Measurements from ENCODE around the gene WDR4.
"Not testable (repeated sequence)": the region's sequence is repeated elsewhere in the genome, so short reads cannot be mapped to it uniquely, and the experiment has no call there.

WDR4 gene

GRCh38 chr21:42880352-42880751 is 1.0 kb upstream of the WDR4 start:
- no peak for DNase-seq (ENCODE audit: low read depth in 1 of 2, low spot score in 1 of 2)

DNA sequence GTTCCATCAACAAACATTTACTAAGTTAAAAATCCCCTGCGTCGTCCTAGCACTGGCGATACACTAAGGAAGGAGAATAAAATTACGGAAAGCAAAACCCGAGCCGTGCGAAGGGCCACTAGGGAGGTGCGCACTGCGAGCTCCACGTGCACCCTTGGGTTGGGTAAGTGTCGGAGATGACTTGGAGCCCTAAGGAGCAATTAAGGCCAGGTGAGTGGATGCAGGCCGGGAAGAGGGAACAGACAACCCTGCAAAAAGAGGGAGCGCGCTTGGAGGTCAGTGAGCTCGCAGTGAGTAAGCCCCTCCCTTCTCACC is 704 bp downstream of the WDR4 start:
- no peak for DNase-seq (ENCODE audit: low read depth in 1 of 2, low spot score in 1 of 2)

DNA sequence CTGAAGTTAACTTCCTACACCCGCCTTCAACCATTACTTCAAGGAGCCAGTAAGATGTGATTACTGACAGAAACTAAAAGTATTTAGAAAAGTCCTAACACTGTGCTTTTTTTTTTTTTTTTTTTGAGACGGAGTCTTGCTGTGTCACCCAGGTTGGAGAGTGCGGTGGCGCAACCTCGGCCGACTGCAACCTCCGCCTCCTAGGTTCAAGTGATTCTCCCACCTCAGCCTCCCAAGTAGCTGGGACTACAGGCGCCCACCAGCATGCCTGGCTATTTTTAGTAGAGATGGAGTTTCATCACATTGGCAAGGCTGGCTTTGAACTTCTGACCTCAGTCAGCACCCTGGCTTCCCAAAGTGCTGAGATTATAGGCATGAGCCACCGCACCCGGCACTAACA is 3.5 kb downstream of the WDR4 start:
- not testable (repeated sequence) for DNase-seq (ENCODE audit: low read depth in 1 of 2, low spot score in 1 of 2)

DNA sequence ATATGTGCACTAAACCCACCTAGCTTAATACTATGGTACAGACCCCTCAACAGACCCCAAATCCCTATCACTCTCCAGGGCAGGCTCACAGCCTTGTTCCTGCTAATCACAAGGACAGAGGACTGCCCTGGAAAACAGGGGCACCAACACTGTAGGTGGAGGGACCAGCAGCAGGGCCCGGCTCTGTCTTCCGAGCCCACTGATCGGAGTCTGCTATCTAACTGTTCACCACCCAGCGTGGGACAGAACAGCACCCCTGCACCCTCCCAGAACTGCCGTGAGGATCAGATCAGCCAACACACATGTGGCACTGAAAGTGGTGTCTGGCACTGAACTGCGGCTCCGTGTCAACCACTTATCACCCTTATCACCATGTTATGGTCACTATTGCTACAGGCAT is 6.2 kb downstream of the WDR4 start:
- DNase-seq (ENCODE audit: low read depth in 1 of 2, low spot score in 1 of 2): no peak

- no peak for DNase-seq (ENCODE audit: low read depth in 1 of 2, low spot score in 1 of 2)
Measured at GRCh38 chr21:42868196-42868595, 11.1 kb downstream of the WDR4 start.

DNA sequence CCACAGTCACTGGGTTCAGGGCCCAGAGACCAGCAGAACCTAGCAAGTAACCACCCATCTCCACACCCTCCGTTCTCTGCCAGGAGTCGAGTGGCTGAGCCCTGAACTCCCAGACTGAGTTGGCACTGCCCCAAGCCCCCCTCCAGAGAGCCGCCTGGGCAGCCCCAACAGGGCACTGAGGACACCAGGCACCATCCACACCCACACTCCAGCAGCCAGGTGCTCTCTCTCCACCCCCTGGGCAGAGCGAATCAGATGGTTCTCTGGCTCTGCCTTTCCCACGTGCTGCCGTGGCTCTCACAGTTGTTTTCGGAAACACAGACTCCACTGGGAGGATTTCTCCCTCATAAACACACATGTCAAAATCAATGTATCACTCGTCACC is 13.6 kb downstream of the WDR4 start:
- DNase-seq (ENCODE audit: low read depth in 1 of 2, low spot score in 1 of 2): no peak

GRCh38 chr21:42864815-42865775 is 14.2 kb downstream of the WDR4 start:
- DNase-seq (ENCODE audit: low read depth in 1 of 2, low spot score in 1 of 2): no peak

- no peak for DNase-seq (ENCODE audit: low read depth in 1 of 2, low spot score in 1 of 2)
Measured at GRCh38 chr21:42864286-42864685, 15.1 kb downstream of the WDR4 start.

- DNase-seq (ENCODE audit: low read depth in 1 of 2, low spot score in 1 of 2): no peak
Measured at GRCh38 chr21:42863504-42863870, 15.9 kb downstream of the WDR4 start.

DNA sequence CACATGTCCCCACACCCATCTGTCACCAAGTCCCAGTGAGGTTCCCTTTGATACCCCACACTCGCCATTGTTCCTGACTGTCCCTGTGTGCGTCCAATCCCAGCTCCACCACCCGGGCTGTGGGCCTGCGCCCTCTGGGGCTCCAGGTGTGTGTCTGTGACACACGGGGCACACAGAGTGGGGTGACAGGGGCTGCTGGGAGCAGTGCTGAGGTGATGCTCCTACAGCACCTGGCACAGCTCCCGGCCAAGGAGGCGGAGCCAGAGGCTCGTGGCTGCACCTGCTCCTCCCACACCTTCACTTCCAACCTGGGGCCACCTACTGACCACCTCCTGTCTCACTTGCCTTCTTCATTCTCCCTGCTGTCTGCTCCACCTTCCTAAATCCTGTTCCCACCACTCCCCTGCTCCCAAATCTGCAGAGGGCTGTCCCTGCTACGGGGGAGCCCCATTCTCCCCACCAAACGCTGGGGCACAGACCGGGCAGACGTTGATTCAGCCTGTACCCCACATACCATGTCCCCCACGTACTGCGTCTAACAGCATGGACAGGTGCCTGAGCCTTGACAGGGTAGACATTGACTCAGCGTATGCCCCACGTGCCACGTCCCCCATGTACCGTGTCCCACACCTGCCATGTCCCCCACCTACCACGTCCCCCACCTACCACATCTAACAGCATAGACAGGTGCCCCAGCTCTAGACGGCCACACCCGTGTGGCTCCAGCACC is 16.4 kb downstream of the WDR4 start:
- DNase-seq (ENCODE audit: low read depth in 1 of 2, low spot score in 1 of 2): no peak

DNA sequence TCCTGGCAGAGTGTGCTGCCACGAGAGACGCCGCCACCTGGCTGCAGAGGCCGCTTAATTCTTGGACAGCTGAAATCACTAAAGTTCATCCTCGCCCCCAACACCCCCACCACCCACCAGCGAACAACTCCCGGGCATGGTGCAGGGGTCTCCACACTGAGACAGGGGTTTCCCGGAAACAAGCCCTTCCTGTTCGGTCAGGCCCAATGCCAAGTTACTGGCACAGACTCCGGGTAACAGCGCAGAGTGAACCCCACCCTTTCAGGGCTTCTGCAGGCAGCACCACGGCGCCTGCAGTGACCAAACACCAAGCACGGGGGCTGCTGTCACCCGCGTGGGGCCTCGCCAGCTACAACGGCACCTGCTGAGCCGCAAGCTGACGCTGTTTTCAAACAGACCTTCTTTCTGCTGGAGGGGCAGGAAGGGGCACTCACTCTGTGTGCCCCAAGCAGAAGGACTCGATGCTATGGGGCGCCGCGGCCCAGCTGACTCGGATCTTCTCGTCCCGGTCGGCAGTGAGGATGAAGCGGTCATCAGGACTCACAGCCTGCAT is 17.4 kb downstream of the WDR4 start:
- DNase-seq (ENCODE audit: low read depth in 1 of 2, low spot score in 1 of 2): no peak

DNA sequence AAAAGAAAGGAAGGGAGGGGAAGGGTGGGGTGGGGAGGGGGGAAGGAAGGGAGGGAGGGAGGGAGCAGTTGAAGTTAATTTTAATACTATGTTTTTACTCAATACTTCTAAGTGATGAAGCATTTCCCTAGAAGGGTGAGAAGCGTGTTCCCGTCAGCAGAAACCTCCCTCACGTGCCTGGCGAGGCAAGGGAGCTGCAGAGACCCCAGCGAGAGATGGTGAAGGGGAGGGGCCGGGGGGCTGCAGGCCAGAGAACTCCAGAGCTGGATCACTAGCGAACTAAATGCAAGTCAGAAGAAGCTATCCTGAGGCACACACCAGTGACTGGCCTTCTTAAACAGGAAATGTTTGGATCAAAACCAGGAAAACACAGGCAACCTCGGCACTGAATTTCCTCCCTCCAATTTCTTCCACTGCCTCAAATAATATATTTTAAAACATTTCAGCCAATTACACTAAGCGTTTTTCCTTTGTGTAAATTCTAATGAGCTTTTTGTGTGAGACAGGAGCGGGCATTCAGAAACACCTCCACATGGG is 18.0 kb downstream of the WDR4 start:
- DNase-seq (ENCODE audit: low read depth in 1 of 2, low spot score in 1 of 2): no peak

- DNase-seq (ENCODE audit: low read depth in 1 of 2, low spot score in 1 of 2): no peak
Measured at GRCh38 chr21:42860345-42860744, 19.0 kb downstream of the WDR4 start.

DNA sequence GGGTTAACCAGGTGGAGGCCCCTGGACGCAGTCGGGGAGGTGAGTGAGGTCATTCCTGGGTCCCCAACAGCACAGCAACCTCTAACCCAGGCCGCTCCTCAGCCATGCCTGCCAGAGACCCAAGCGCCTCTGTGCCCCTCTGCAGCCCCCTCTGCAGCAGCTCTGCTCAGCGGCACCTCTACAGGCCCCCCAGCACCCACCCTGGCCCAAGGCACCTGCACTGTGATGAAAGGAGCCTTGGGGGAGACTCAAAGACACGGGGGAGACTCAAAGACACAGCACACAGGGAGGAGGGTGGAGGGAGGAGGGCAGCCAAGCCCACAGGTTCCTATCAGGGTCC is 19.5 kb downstream of the WDR4 start:
- DNase-seq (ENCODE audit: low read depth in 1 of 2, low spot score in 1 of 2): no peak

- DNase-seq (ENCODE audit: low read depth in 1 of 2, low spot score in 1 of 2): no peak
Measured at GRCh38 chr21:42858957-42859890, 20.1 kb downstream of the WDR4 start.

- no peak for DNase-seq (ENCODE audit: low read depth in 1 of 2, low spot score in 1 of 2)
Measured at GRCh38 chr21:42858185-42858847, 21.0 kb downstream of the WDR4 start.

- DNase-seq (ENCODE audit: low read depth in 1 of 2, low spot score in 1 of 2): no peak
Measured at GRCh38 chr21:42857216-42857615, 22.1 kb downstream of the WDR4 start.

DNA sequence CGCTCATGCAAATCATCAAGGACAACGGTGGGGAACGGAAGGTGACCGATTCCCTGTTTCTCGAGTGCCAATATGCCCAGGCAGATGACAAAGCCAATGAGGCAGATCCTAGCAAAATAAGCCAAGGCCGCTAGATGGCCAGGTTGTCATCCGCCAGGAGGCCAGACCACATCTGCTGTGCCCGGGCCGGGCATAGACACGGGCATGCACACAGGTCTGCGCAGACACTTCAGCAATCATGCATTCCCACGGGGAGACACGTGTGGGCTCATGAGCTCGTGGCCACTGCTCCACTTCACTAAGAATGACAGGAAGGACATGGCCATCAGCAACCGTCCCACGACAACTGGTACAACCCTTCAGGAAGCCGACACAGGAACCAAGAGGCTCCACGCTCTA is 23.4 kb downstream of the WDR4 start:
- no peak for DNase-seq (ENCODE audit: low read depth in 1 of 2, low spot score in 1 of 2)

GRCh38 chr21:42855171-42855936 is 24.0 kb downstream of the WDR4 start:
- DNase-seq (ENCODE audit: low read depth in 1 of 2, low spot score in 1 of 2): no peak
